BJ (cell line): ENCODE measurements around the gene ARID2. TPM values are rescaled to one million over a fixed set of nuclear protein-coding genes. Genes with fewer than 3 reads are reported as not detected.

Experiments used
- CTCF ChIA-PET: fragments of 350-600 bp; formaldehyde crosslinking; extraction: SDS; loops from one replicate; lab custom pipeline; 2021; ENCODE audit warnings: antibody characterized with exemption, inconsistent platforms; lab: Yijun Ruan, JAX
- POLR2A ChIA-PET: fragments of 300-600 bp; sonication (Branson Sonifier 250); formaldehyde crosslinking; extraction: SDS; loops from one replicate; lab custom pipeline; 2021; ENCODE audit warnings: antibody characterized with exemption; lab: Charles Lee
- DNase-seq: peaks from one replicate; pipeline ENCODE4 v3.0.0-alpha.2; 2011; ENCODE audit warnings: low read depth
- H3K27me3 ChIP-seq: 2 replicates; pipeline ENCODE4 v1.6.0; 2011; ENCODE audit warnings: low read length; ENCODE audit not compliant: control insufficient read depth, insufficient read depth
- H3K36me3 ChIP-seq: 2 replicates; pipeline ENCODE4 v1.5.1; 2011; ENCODE audit warnings: low read length; ENCODE audit not compliant: control insufficient read depth, insufficient read depth
- H3K4me3 ChIP-seq: 2 replicates; pipeline ENCODE4 v1.5.1; 2011; ENCODE audit warnings: low read depth, mild to moderate bottlenecking, control low read depth, low read length
- polyA plus RNA-seq: library from polyadenylated mRNA; depleted of rRNA; stranded (reverse); fragments of >200 nt; gene quantifications from 2 replicates; pipeline ENCODE4 v1.2.3, GENCODE V29; 2011
- TF ChIP-seq, protein P1 (sequence below): IDR thresholded peaks from 2 replicates; pipeline ENCODE4 v1.5.1; 2011; ENCODE audit warnings: low read depth, mild to moderate bottlenecking, control low read depth, inconsistent platforms, low read length, moderate library complexity; ENCODE audit not compliant: insufficient read depth

The ARID2 gene
- polyA plus RNA-seq, 1 experiment: 11.1 TPM

DNA sequence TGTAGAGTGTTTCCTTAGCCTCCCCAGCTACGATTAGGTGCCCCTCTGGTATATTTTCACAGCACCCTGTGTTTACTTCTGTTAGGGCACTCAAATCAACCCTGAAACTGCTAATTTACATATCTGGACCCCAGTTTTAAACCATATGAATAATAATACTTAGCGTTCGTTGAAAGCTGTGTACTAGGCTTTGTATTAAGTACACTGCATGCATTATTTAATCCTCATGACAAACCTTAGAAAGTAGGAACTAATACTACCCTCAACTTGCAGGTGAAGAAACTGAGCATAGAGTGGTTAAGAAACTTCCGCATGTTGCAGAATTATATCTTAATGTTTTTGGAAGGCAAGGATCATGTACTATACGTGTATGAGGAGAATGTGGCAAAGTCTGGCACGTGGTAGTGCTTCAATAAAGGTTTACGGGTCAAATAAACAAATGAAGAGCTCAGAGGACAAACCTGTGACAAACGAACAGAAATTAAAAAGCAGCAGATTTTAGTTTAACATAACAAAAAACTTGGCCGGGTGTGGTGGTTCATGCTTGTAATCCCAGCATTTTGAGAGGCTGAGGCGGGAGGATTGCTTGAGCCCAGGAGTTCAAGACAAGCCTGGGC is 22.2 kb upstream of the ARID2 start:
- Histone ChIP-seq H3K36me3 (no peaks in the 10 kb centered on the region), H3K27me3 (no peaks in the 10 kb centered on the region), H3K4me3 (no peak overlapping the region)
- POLR2A ChIA-PET: no interaction called here
- TF ChIP-seq, protein P1, sequence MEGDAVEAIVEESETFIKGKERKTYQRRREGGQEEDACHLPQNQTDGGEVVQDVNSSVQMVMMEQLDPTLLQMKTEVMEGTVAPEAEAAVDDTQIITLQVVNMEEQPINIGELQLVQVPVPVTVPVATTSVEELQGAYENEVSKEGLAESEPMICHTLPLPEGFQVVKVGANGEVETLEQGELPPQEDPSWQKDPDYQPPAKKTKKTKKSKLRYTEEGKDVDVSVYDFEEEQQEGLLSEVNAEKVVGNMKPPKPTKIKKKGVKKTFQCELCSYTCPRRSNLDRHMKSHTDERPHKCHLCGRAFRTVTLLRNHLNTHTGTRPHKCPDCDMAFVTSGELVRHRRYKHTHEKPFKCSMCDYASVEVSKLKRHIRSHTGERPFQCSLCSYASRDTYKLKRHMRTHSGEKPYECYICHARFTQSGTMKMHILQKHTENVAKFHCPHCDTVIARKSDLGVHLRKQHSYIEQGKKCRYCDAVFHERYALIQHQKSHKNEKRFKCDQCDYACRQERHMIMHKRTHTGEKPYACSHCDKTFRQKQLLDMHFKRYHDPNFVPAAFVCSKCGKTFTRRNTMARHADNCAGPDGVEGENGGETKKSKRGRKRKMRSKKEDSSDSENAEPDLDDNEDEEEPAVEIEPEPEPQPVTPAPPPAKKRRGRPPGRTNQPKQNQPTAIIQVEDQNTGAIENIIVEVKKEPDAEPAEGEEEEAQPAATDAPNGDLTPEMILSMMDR: no peak
- CTCF ChIA-PET: interaction anchor here (0.7 to 3.2 kb wide), 3 partner anchors 9 to 513 kb away, joined by 3 to 11 read pairs (median 3); no protein-coding TSS in a partner anchor
- no peak for DNase-seq

DNA sequence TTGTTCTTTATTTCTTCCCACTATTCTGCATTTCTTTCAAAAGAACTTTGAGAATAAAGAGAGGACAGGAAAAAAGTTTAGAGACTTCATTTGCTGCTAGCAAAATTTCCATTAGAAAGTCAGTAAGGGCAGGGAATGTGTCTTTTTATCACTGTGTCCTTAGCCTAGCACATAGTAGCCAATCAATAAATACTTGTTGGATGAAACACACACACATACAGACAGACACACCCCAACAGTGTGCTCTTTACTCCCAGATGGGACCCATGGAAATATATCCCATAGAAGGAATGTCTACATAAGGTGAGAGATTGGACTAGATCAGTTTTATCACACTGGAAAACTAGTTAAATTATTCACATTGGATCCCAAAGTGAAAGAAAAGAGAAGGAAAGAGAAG is 21.1 kb upstream of the ARID2 start:
- ChIA-PET CTCF (interaction anchor here (1.0 to 3.2 kb wide), 2 partner anchors 10 to 18 kb away, joined by 3 to 11 read pairs; no protein-coding TSS in a partner anchor), POLR2A (no interaction called here)
- H3K27me3 ChIP-seq: no peaks in the 10 kb centered on the region
- DNase-seq: no peak
- TF ChIP-seq, protein P1: no peak
- no peaks in the 10 kb centered on the region for H3K36me3 ChIP-seq
- H3K4me3 ChIP-seq: no peak overlapping the region

GRCh38 chr12:45708901-45709300 is 20.6 kb upstream of the ARID2 start:
- no peaks in the 10 kb centered on the region for H3K27me3 ChIP-seq
- CTCF ChIA-PET: interaction anchor here (0.7 to 3.2 kb wide), 2 partner anchors 17 to 165 kb away, joined by 3 to 11 read pairs; no protein-coding TSS in a partner anchor
- no peak overlapping the region for H3K4me3 ChIP-seq
- DNase-seq: no peak
- H3K36me3 ChIP-seq: no peaks in the 10 kb centered on the region
- TF ChIP-seq, protein P1: no peak
- POLR2A ChIA-PET: interaction anchor here (0.5 kb wide), 1 partner anchor 549 kb away, joined by 19 read pairs; no protein-coding TSS in a partner anchor

GRCh38 chr12:45712319-45712718 is 17.2 kb upstream of the ARID2 start:
- H3K27me3 ChIP-seq: no peaks in the 10 kb centered on the region
- TF ChIP-seq, protein P1: no peak
- ChIA-PET CTCF (interaction anchor here (1.3 kb wide), 1 partner anchor 14 kb away, joined by 3 read pairs; no protein-coding TSS in a partner anchor), POLR2A (no interaction called here)
- no peaks in the 10 kb centered on the region for H3K36me3 ChIP-seq
- H3K4me3 ChIP-seq: no peak overlapping the region
- DNase-seq: no peak

DNA sequence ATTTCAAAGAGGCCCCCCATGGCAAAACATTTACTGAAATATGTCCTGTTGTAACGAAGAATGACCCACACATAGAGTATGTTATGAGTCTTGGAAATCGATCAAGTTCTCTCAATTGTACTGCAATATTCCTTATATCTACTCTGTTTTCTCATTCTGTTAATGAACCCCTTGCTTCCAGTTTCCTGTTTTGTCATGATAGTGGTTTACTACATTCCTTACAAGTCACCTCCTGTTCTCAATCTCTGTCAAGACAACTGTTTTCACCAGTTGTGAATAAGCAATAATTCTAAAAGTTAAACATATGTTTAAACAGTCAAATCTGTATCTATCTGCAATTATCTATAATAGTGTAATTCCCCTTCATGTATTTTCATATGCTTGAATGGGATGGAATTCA is 16.4 kb upstream of the ARID2 start:
- CTCF ChIA-PET: interaction anchor here (2.3 to 2.8 kb wide), 2 partner anchors 14 to 169 kb away, joined by 5 to 15 read pairs; partner anchors contain the start of gene ARID2
- no peak for DNase-seq

More for the DNA sequence above, 16.4 kb upstream of the ARID2 start:
- H3K36me3 ChIP-seq: no peaks in the 10 kb centered on the region
- TF ChIP-seq, protein P1: no peak
- H3K27me3 ChIP-seq: no peaks in the 10 kb centered on the region
- no peak overlapping the region for H3K4me3 ChIP-seq
- POLR2A ChIA-PET: no interaction called here
